ENCODE data around the gene C4orf33. TPM values are rescaled to one million over a fixed set of nuclear protein-coding genes. Genes with fewer than 3 reads are reported as not detected.

C4orf33 gene
- total RNA-seq, 5 donors from 2014 or later (not counting 1 experiment from before 2014, with no cell fraction given): 4.0 to 12.0 (median 4.4) TPM

- Mint-ChIP-seq H3K27ac (no peak overlapping the region), H3K9me3 (no peaks in the 10 kb centered on the region), H3K4me1 (no peaks in the 10 kb centered on the region), H3K27me3 (peaks cover 2 to 28% of the 10 kb centered on the region in 2 donors), H3K4me3 (no peak overlapping the region), H3K36me3 (no peaks in the 10 kb centered on the region)
- Histone ChIP-seq H3K27me3 (replicated peaks in 1 of 2; ENCODE audit: control insufficient read depth in 2 of 2, extremely low read depth in 1 of 2, insufficient read depth in 2 of 2, low read length in 1 of 2) (peaks cover 0 to 3% of the 10 kb centered on the region in 2 experiments), H3K36me3 (ENCODE audit: control insufficient read depth in 2 of 2, extremely low read depth in 1 of 2, insufficient read depth in 1 of 2, low read length in 1 of 2) (no peaks in the 10 kb centered on the region), H3K27ac (ENCODE audit: low read length) (no peak overlapping the region), H3K9me3 (no peaks in the 10 kb centered on the region), H3K4me3 (ENCODE audit: control insufficient read depth in 1 of 2, extremely low read depth in 1 of 2, low read length in 1 of 2) (no peak overlapping the region), H3K4me1 (ENCODE audit: control insufficient read depth in 1 of 2, extremely low read depth in 1 of 2, insufficient read depth in 2 of 2, low read length in 2 of 2) (no peaks in the 10 kb centered on the region)
- ChIA-PET CTCF (no interaction called here), POLR2A (no interaction called here)
- ATAC-seq (replicated peaks in 1 of 4): no peak
- WGBS (ENCODE audit: insufficient coverage): 67% methylated on average over 1 of the region's 2 CpGs
- no peak for DNase-seq
Observed at GRCh38 chr4:129148892-129149291, 52.9 kb downstream of the C4orf33 start.

- Histone ChIP-seq H3K27me3 (replicated peaks in 1 of 2; ENCODE audit: control insufficient read depth in 2 of 2, extremely low read depth in 1 of 2, insufficient read depth in 2 of 2, low read length in 1 of 2) (peaks cover 0 to 3% of the 10 kb centered on the region in 2 experiments), H3K36me3 (ENCODE audit: control insufficient read depth in 2 of 2, extremely low read depth in 1 of 2, insufficient read depth in 1 of 2, low read length in 1 of 2) (no peaks in the 10 kb centered on the region), H3K4me1 (ENCODE audit: control insufficient read depth in 1 of 2, extremely low read depth in 1 of 2, insufficient read depth in 2 of 2, low read length in 2 of 2) (no peaks in the 10 kb centered on the region), H3K27ac (ENCODE audit: low read length) (no peak overlapping the region), H3K4me3 (ENCODE audit: control insufficient read depth in 1 of 2, extremely low read depth in 1 of 2, low read length in 1 of 2) (no peak overlapping the region), H3K9me3 (no peaks in the 10 kb centered on the region)
- H3K36me3 Mint-ChIP-seq: no peaks in the 10 kb centered on the region
- ChIA-PET POLR2A (no interaction called here), CTCF (no interaction called here)
- no peak for DNase-seq
- no peaks in the 10 kb centered on the region for H3K4me1 Mint-ChIP-seq
- no peak overlapping the region for H3K27ac Mint-ChIP-seq
- H3K4me3 Mint-ChIP-seq: no peak overlapping the region
- no CpG with 5 or more reads among the region's 1 CpG for WGBS (ENCODE audit: insufficient coverage)
- peaks cover 2 to 28% of the 10 kb centered on the region in 2 donors for H3K27me3 Mint-ChIP-seq
- H3K9me3 Mint-ChIP-seq: no peaks in the 10 kb centered on the region
- no peak for ATAC-seq (replicated peaks in 1 of 4)
Observed at GRCh38 chr4:129149906-129150305, 54.0 kb downstream of the C4orf33 start.

- ChIA-PET CTCF (no interaction called here), POLR2A (no interaction called here)
- no peaks in the 10 kb centered on the region for H3K36me3 ChIP-seq (ENCODE audit: control insufficient read depth in 2 of 2, extremely low read depth in 1 of 2, insufficient read depth in 1 of 2, low read length in 1 of 2)
- Mint-ChIP-seq H3K36me3 (no peaks in the 10 kb centered on the region), H3K27ac (no peak overlapping the region), H3K4me3 (no peak overlapping the region), H3K27me3 (peaks cover 4 to 24% of the 10 kb centered on the region in 2 donors), H3K9me3 (peaks cover 0 to under 1% (median 0%) of the 10 kb centered on the region in 3 donors), H3K4me1 (no peaks in the 10 kb centered on the region)
- ATAC-seq (replicated peaks in 1 of 4) (no peak), DNase-seq (no peak)
- no peak overlapping the region for H3K4me3 ChIP-seq (ENCODE audit: control insufficient read depth in 1 of 2, extremely low read depth in 1 of 2, low read length in 1 of 2)
- H3K27ac ChIP-seq (ENCODE audit: low read length): no peak overlapping the region
- H3K27me3 ChIP-seq (replicated peaks in 1 of 2; ENCODE audit: control insufficient read depth in 2 of 2, extremely low read depth in 1 of 2, insufficient read depth in 2 of 2, low read length in 1 of 2): peaks cover 0 to 3% of the 10 kb centered on the region in 2 experiments
- no peaks in the 10 kb centered on the region for H3K4me1 ChIP-seq (ENCODE audit: control insufficient read depth in 1 of 2, extremely low read depth in 1 of 2, insufficient read depth in 2 of 2, low read length in 2 of 2)
- H3K9me3 ChIP-seq: no peaks in the 10 kb centered on the region
- WGBS (ENCODE audit: insufficient coverage): 50% methylated on average over 1 of the region's 2 CpGs
Observed at GRCh38 chr4:129152350-129152749, 56.4 kb downstream of the C4orf33 start.

- WGBS (ENCODE audit: insufficient coverage): 20% methylated on average over 1 of the region's 1 CpG
- H3K27me3 ChIP-seq (replicated peaks in 1 of 2; ENCODE audit: control insufficient read depth in 2 of 2, extremely low read depth in 1 of 2, insufficient read depth in 2 of 2, low read length in 1 of 2): peaks cover 0 to 3% of the 10 kb centered on the region in 2 experiments
- POLR2A ChIA-PET: interaction anchor here in 1 of 2 donors (0.6 kb wide), 1 partner anchor 21 kb away, joined by 3 read pairs; no protein-coding TSS in a partner anchor
Observed at GRCh38 chr4:129153700-129154099, 57.7 kb downstream of the C4orf33 start.

GRCh38 chr4:129162450-129162849 is 66.5 kb downstream of the C4orf33 start:
- H3K9me3 Mint-ChIP-seq: peaks cover 0 to 5% (median 2%) of the 10 kb centered on the region in 3 donors
- no peak overlapping the region for H3K4me3 ChIP-seq (ENCODE audit: control insufficient read depth in 1 of 2, extremely low read depth in 1 of 2, low read length in 1 of 2)
- peaks cover 0 to under 1% of the 10 kb centered on the region in 2 experiments for H3K27me3 ChIP-seq (replicated peaks in 1 of 2; ENCODE audit: control insufficient read depth in 2 of 2, extremely low read depth in 1 of 2, insufficient read depth in 2 of 2, low read length in 1 of 2)
- H3K36me3 Mint-ChIP-seq: no peaks in the 10 kb centered on the region
- no peak overlapping the region for H3K27ac ChIP-seq (ENCODE audit: low read length)
- H3K27me3 Mint-ChIP-seq: peaks cover 17 to 20% of the 10 kb centered on the region in 2 donors
- no peaks in the 10 kb centered on the region for H3K4me1 ChIP-seq (ENCODE audit: control insufficient read depth in 1 of 2, extremely low read depth in 1 of 2, insufficient read depth in 2 of 2, low read length in 2 of 2)
- no peaks in the 10 kb centered on the region for H3K36me3 ChIP-seq (ENCODE audit: control insufficient read depth in 2 of 2, extremely low read depth in 1 of 2, insufficient read depth in 1 of 2, low read length in 1 of 2)
- H3K4me3 Mint-ChIP-seq: no peak overlapping the region
- POLR2A ChIA-PET: no interaction called here
- no peak overlapping the region for H3K27ac Mint-ChIP-seq
- H3K9me3 ChIP-seq: no peaks in the 10 kb centered on the region
- CTCF ChIA-PET: no interaction called here
- ATAC-seq (replicated peaks in 1 of 4) (no peak), DNase-seq (no peak)
- no peaks in the 10 kb centered on the region for H3K4me1 Mint-ChIP-seq

More at GRCh38 chr4:129153700-129154099, 57.7 kb downstream of the C4orf33 start:
- H3K36me3 ChIP-seq (ENCODE audit: control insufficient read depth in 2 of 2, extremely low read depth in 1 of 2, insufficient read depth in 1 of 2, low read length in 1 of 2): no peaks in the 10 kb centered on the region
- Mint-ChIP-seq H3K27me3 (peaks cover 6 to 19% of the 10 kb centered on the region in 2 donors), H3K36me3 (no peaks in the 10 kb centered on the region), H3K4me3 (no peak overlapping the region), H3K27ac (no peak overlapping the region), H3K4me1 (no peaks in the 10 kb centered on the region), H3K9me3 (peaks cover 0 to 6% (median 0%) of the 10 kb centered on the region in 3 donors)
- no peak overlapping the region for H3K27ac ChIP-seq (ENCODE audit: low read length)
- no peak for DNase-seq
- CTCF ChIA-PET: no interaction called here
- no peaks in the 10 kb centered on the region for H3K4me1 ChIP-seq (ENCODE audit: control insufficient read depth in 1 of 2, extremely low read depth in 1 of 2, insufficient read depth in 2 of 2, low read length in 2 of 2)
- H3K4me3 ChIP-seq (ENCODE audit: control insufficient read depth in 1 of 2, extremely low read depth in 1 of 2, low read length in 1 of 2): no peak overlapping the region
- H3K9me3 ChIP-seq: no peaks in the 10 kb centered on the region
- no peak for ATAC-seq (replicated peaks in 1 of 4)

GRCh38 chr4:129163427-129163826 is 67.5 kb downstream of the C4orf33 start:
- Histone ChIP-seq H3K9me3 (no peaks in the 10 kb centered on the region), H3K4me1 (ENCODE audit: control insufficient read depth in 1 of 2, extremely low read depth in 1 of 2, insufficient read depth in 2 of 2, low read length in 2 of 2) (no peaks in the 10 kb centered on the region), H3K36me3 (ENCODE audit: control insufficient read depth in 2 of 2, extremely low read depth in 1 of 2, insufficient read depth in 1 of 2, low read length in 1 of 2) (no peaks in the 10 kb centered on the region), H3K4me3 (ENCODE audit: control insufficient read depth in 1 of 2, extremely low read depth in 1 of 2, low read length in 1 of 2) (no peak overlapping the region), H3K27ac (ENCODE audit: low read length) (no peak overlapping the region), H3K27me3 (replicated peaks in 1 of 2; ENCODE audit: control insufficient read depth in 2 of 2, extremely low read depth in 1 of 2, insufficient read depth in 2 of 2, low read length in 1 of 2) (peaks cover 0 to 3% of the 10 kb centered on the region in 2 experiments)
- ChIA-PET POLR2A (no interaction called here), CTCF (no interaction called here)
- Mint-ChIP-seq H3K9me3 (peaks cover 0 to 2% (median 0%) of the 10 kb centered on the region in 3 donors), H3K4me3 (no peak overlapping the region), H3K36me3 (no peaks in the 10 kb centered on the region), H3K27ac (no peak overlapping the region), H3K27me3 (peaks cover 18 to 25% of the 10 kb centered on the region in 2 donors), H3K4me1 (no peaks in the 10 kb centered on the region)
- ATAC-seq (replicated peaks in 1 of 4) (no peak), DNase-seq (no peak)
- WGBS (ENCODE audit: insufficient coverage): no CpG with 5 or more reads among the region's 3 CpGs

- no peaks in the 10 kb centered on the region for H3K9me3 ChIP-seq
- H3K27me3 ChIP-seq (replicated peaks in 1 of 2; ENCODE audit: control insufficient read depth in 2 of 2, extremely low read depth in 1 of 2, insufficient read depth in 2 of 2, low read length in 1 of 2): peaks cover 0 to 3% of the 10 kb centered on the region in 2 experiments
- peaks cover 0 to 2% (median 0%) of the 10 kb centered on the region in 3 donors for H3K9me3 Mint-ChIP-seq
- H3K27ac ChIP-seq (ENCODE audit: low read length): no peak overlapping the region
- peaks cover 18 to 29% of the 10 kb centered on the region in 2 donors for H3K27me3 Mint-ChIP-seq
- CTCF ChIA-PET: no interaction called here
- H3K36me3 Mint-ChIP-seq: no peaks in the 10 kb centered on the region
- H3K4me3 ChIP-seq (ENCODE audit: control insufficient read depth in 1 of 2, extremely low read depth in 1 of 2, low read length in 1 of 2): no peak overlapping the region
- no peaks in the 10 kb centered on the region for H3K4me1 Mint-ChIP-seq
- ATAC-seq (replicated peaks in 1 of 4): no peak
- H3K4me3 Mint-ChIP-seq: no peak overlapping the region
- H3K36me3 ChIP-seq (ENCODE audit: control insufficient read depth in 2 of 2, extremely low read depth in 1 of 2, insufficient read depth in 1 of 2, low read length in 1 of 2): no peaks in the 10 kb centered on the region
- no peaks in the 10 kb centered on the region for H3K4me1 ChIP-seq (ENCODE audit: control insufficient read depth in 1 of 2, extremely low read depth in 1 of 2, insufficient read depth in 2 of 2, low read length in 2 of 2)
- H3K27ac Mint-ChIP-seq: no peak overlapping the region
- POLR2A ChIA-PET: no interaction called here
- WGBS (ENCODE audit: insufficient coverage): 90% methylated on average over 2 of the region's 3 CpGs
- DNase-seq: no peak
Observed at GRCh38 chr4:129164243-129164642, 68.3 kb downstream of the C4orf33 start.

Measured in T-cell (primary cell).